Tibial nerve (tissue), 4 donors: ENCODE results near the gene KIAA1217. TPM values are rescaled to one million over a fixed set of nuclear protein-coding genes. Genes with fewer than 3 reads are reported as not detected.

Experiments used
- DNase-seq, 2 donors: peaks; one replicate each; pipeline ENCODE4 v3.0.0-alpha.2; 2019; ENCODE audit warnings: low spot score in 2 of 2
- H3K27ac ChIP-seq, 4 donors: fragments of 200-600 bp; sonication (generic) in 3 of 4; one replicate each; pipeline ENCODE4 v1.5.1; 2017 to 2019; ENCODE audit warnings: mild to moderate bottlenecking in 1 of 4
- H3K27me3 ChIP-seq, 2 donors: fragments of 200-600 bp; sonication (generic) in 1 of 2; one replicate each; pipeline versions ENCODE4 v1.5.1 to v1.6.0; 2017 to 2019
- H3K36me3 ChIP-seq, 3 donors: fragments of 200-600 bp; sonication (generic); one replicate each; pipeline ENCODE4 v1.5.1; 2018 to 2019
- H3K4me1 ChIP-seq, 4 donors: fragments of 200-600 bp; sonication (generic) in 3 of 4; one replicate each; pipeline ENCODE4 v1.5.1; 2017 to 2019
- H3K4me3 ChIP-seq, 4 donors: fragments of 200-600 bp; sonication (generic) in 3 of 4; one replicate each; pipeline ENCODE4 v1.5.1; 2017 to 2019; ENCODE audit warnings: mild to moderate bottlenecking in 1 of 4, moderate library complexity in 1 of 4
- H3K9me3 ChIP-seq, 4 donors: fragments of 200-600 bp; sonication (generic) in 3 of 4; one replicate each; pipeline ENCODE4 v1.5.1; 2017 to 2019
- CTCF ChIP-seq, 5 experiments: fragments of 200-600 bp in 3 of 5; fragments of 450-650 bp in 2 of 5; sonication (generic) in 3 of 5; IDR thresholded peaks; one replicate each; pipeline ENCODE4 v1.5.1; 2016 to 2019; ENCODE audit warnings: antibody characterized with exemption in 5 of 5, mild to moderate bottlenecking in 3 of 5, moderate library complexity in 2 of 5
- EP300 ChIP-seq, 2 donors: sonication (generic); formaldehyde crosslinking; IDR thresholded peaks; one replicate each; pipeline ENCODE4 v1.6.1; 2017; ENCODE audit warnings: antibody characterized with exemption in 2 of 2, mild to moderate bottlenecking in 1 of 2
- POLR2A ChIP-seq, 2 donors: fragments of 450-650 bp; IDR thresholded peaks; one replicate each; pipeline ENCODE4 v1.6.1; 2017; ENCODE audit warnings: antibody characterized with exemption in 2 of 2, mild to moderate bottlenecking in 2 of 2, moderate library complexity in 2 of 2
- WGBS, 2 donors: methylation state at CpG; one replicate each; pipeline ENCODE4 v1.1.5; 2018; 5-methylcytosine and 5-hydroxymethylcytosine counted together
- total RNA-seq, 4 donors: library from RNA; depleted of rRNA; stranded (reverse); fragments of >200 nt; gene quantifications; one replicate each; pipeline ENCODE4 v1.1.0, GENCODE V29; 2016

The KIAA1217 gene
- total RNA-seq, 4 donors from 2014 or later: 38.5 to 88.1 (median 58.3) TPM

DNA sequence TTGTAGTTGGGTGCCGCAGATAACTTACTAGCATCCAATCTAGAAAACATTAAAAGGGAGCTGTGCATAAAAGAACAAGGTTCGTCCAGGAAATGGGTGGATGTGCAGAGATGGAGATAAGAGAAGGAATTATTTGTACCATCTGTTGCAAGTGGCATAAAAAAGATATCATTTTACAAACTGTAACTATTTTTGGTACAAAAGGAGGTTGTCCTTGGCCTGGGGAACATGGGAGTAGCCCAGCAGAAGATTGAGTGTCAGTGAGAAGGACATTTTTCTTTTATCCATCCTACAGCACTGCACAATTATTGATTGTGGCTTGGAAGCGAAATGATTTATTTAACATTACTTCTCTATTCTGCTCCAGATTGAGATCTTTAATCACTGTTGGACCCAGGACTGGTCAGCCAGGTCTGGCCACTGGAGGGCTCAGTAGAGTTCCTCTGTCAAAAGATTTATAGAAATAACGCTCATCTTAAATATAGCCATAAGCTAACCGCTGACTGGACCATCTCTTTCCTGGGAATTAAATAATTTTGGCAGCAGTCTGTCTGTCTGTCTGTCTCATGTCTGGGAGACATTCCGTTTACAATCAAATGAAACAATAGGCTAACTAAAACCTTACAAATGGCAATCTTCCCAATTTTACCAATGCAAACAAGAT is 254.1 kb downstream of the KIAA1217 start:
- no peaks in the 10 kb centered on the region for H3K27me3 ChIP-seq
- no peak overlapping the region for H3K4me3 ChIP-seq
- H3K9me3 ChIP-seq: no peaks in the 10 kb centered on the region
- DNase-seq: no peak
- peaks cover 0 to 28% (median 8%) of the 10 kb centered on the region in 4 donors for H3K4me1 ChIP-seq
- WGBS, 2 donors: 77 to 84% methylated on average over 6 of the region's 6 CpGs
- peak overlapping the region in 2 of 4 donors; percentile 76 to 77 for H3K27ac ChIP-seq
- H3K36me3 ChIP-seq: no peaks in the 10 kb centered on the region
- TF ChIP-seq POLR2A (IDR thresholded peaks at IDR 0.05) (no peak), EP300 (IDR thresholded peaks at IDR 0.05) (no peak), CTCF (IDR thresholded peaks at IDR 0.05) (no peak)

DNA sequence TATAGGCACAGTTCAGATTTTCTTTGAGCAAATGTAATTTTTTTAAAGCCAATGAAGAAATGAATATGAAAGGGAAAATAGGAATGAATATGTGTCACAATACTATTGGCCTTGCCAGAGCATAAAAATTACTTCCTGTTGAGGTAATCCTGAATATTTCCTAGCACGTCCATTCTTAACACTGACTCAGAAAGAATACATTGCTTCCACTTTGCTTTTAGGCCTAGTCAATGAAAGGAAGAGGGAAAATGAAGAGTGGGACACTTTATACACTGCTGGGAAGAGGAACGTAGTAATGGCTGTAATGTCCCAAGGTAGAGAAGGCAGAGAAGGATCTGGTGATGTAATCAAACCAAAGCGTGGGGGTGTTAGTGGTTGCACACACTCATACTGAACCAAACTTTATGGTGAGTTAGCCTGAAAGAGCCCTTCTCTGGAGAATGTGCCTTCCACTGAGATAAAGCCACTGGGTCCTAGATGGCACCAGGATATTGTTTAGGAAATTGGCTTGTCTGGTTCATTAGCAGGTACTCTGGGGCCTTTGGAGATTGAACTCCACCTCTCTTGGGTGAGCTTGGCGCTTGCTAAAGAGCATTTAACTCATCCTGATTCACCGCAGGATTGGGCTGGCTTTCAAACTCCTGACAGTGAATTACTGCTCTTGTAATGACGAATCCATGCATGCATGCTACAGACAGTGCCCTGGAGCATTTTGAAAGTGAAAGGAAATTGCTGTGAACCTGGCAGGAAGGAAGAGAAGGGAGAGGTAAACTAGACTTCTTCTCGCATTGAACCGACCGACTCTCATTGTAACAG is 254.9 kb downstream of the KIAA1217 start:
- Histone ChIP-seq H3K27me3 (no peaks in the 10 kb centered on the region), H3K4me1 (peaks cover 0 to 27% (median 8%) of the 10 kb centered on the region in 4 donors), H3K27ac (peak overlapping the region in 3 of 4 donors; percentile 37 to 77 (median 76)), H3K36me3 (no peaks in the 10 kb centered on the region), H3K9me3 (no peaks in the 10 kb centered on the region), H3K4me3 (no peak overlapping the region)
- no peak for TF ChIP-seq CTCF (IDR thresholded peaks at IDR 0.05)
- no peak for TF ChIP-seq POLR2A (IDR thresholded peaks at IDR 0.05)
- no peak for TF ChIP-seq EP300 (IDR thresholded peaks at IDR 0.05)
- 69 to 72% methylated on average over 9 of the region's 9 CpGs for WGBS, 2 donors
- DNase-seq: no peak

DNA sequence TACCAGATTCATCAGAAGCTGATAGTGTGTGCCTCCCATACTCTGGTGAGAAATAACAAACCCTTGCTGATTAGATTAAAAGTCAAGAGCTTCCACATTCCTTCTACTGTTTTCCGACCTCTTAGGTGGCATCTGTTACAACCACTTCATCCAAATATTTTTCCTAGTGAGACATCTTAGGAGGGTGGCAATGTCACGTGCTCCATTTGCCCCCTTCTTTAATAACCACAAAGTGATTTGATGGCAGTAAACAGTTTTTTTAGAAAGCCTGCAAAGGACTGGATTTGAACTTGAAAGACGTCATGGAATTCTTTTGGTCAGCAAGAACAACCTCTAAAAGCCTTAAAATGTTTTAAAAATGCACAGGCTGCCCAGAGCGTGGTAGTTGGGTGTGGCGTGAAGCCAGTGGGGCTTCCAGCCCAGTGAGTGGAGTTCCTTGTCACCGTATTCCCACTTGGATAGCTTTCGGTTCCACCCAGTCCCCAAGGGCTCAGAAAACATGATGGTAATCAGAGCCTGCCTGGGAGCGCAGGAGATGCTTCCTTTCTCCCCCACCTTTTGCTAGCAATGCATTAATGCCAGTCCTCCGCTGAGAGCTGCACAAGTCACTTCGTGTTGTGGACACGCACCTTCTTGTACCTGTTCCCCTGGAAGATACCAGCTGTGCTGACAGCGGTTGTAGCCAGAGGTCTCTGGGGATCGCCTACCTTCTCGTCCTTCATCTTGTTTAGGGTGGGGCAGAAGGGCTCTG is 256.4 kb downstream of the KIAA1217 start:
- H3K27ac ChIP-seq: peak overlapping the region; percentile 25 to 77 (median 56)
- H3K36me3 ChIP-seq: no peaks in the 10 kb centered on the region
- H3K4me3 ChIP-seq: peak overlapping the region in 1 of 4 donors; percentile 13
- H3K27me3 ChIP-seq: no peaks in the 10 kb centered on the region
- TF ChIP-seq CTCF (IDR thresholded peaks at IDR 0.05) (no peak), POLR2A (IDR thresholded peaks at IDR 0.05) (no peak), EP300 (IDR thresholded peaks at IDR 0.05) (peak; percentile 30 to 50)
- DNase-seq: no peak
- 79 to 85% methylated on average over 14 of the region's 14 CpGs for WGBS, 2 donors
- peaks cover 0 to 27% (median 8%) of the 10 kb centered on the region in 4 donors for H3K4me1 ChIP-seq
- H3K9me3 ChIP-seq: no peaks in the 10 kb centered on the region

DNA sequence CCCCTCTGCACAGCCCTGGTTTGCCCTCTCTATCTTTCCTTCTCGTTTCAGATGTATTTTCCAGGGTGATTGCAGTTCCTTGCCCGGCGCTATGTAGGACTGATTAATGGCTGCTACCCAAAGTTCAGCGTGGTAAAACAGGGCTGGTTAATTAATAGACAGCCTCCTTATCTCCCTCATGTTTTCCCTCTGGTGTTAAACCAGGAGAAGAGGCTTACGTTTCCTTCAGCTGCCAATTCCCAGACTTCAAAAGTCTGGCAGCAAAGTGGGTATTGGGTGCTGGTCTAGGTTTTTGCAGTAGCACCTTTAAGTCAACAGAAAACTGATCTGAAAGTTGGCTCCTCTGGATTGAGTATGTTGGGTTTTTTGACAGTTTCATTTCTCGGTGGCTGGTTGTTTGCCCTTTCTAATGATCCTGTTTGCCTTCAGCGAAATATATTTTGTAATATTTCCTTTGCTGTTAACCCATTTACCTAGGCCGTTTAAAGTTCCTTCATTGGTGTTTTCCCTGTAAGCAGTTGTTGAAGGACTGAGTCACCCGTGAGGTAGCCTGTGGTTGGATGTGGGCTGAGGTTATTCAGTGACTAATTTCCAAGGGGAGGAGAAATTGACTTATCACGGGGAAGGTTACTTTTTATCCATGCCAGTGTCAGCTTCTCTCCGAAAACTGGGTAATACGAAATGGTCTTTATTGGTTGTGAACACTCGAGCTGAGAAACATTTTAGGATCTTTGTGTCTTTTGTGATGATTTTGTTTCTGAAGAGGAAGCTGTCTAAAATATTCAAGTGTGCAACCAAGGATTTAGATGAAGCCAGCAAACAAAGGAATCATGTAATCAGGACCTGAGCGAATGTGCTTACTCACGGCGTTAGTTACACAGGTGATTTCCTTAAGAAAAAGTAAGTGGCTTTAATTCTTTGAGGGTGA is 257.2 kb downstream of the KIAA1217 start:
- Histone ChIP-seq H3K27me3 (no peaks in the 10 kb centered on the region), H3K9me3 (no peaks in the 10 kb centered on the region), H3K4me1 (peaks cover 0 to 27% (median 8%) of the 10 kb centered on the region in 4 donors), H3K27ac (peak overlapping the region in 3 of 4 donors; percentile 37 to 77 (median 68)), H3K36me3 (no peaks in the 10 kb centered on the region), H3K4me3 (peak overlapping the region in 2 of 4 donors; percentile 4 to 13)
- DNase-seq: no peak
- 72 to 79% methylated on average over 16 of the region's 16 CpGs for WGBS, 2 donors
- no peak for TF ChIP-seq CTCF (IDR thresholded peaks at IDR 0.05)
- peak in 1 of 2 donors; percentile 35 for TF ChIP-seq EP300 (IDR thresholded peaks at IDR 0.05)
- TF ChIP-seq POLR2A (IDR thresholded peaks at IDR 0.05): no peak
